Smooth muscle cell (in vitro differentiated cells): ENCODE data around the gene TMED10. TPM values are rescaled to one million over a fixed set of nuclear protein-coding genes. Genes with fewer than 3 reads are reported as not detected.

Source experiments
- DNase-seq: peaks from one replicate; lab custom pipeline; 2025; ENCODE audit not compliant: unreplicated experiment; lab: John Stamatoyannopoulos, UW
- H2AFZ ChIP-seq: fragments of 200-600 bp; sonication (generic); 2 replicates; pipeline ENCODE4 v1.6.0; 2016; ENCODE audit warnings: antibody characterized with exemption, low read depth, mild to moderate bottlenecking
- H3F3A ChIP-seq: fragments of 200-600 bp; sonication (generic); 2 replicates; pipeline ENCODE4 v1.6.0; 2017; ENCODE audit warnings: antibody characterized with exemption, low read depth
- H3K27ac ChIP-seq: fragments of 200-600 bp; sonication (generic); 2 replicates; pipeline ENCODE4 v1.5.1; 2016; ENCODE audit warnings: low read depth, mild to moderate bottlenecking
- H3K27me3 ChIP-seq: fragments of 200-600 bp; sonication (generic); 2 replicates; pipeline ENCODE4 v1.6.1; 2016; ENCODE audit warnings: low read depth, mild to moderate bottlenecking
- H3K36me3 ChIP-seq: fragments of 200-600 bp; sonication (generic); 2 replicates; pipeline ENCODE4 v1.5.1; 2016; ENCODE audit warnings: low read depth
- H3K4me1 ChIP-seq: fragments of 200-600 bp; sonication (generic); 2 replicates; pipeline ENCODE4 v1.5.1; 2016; ENCODE audit warnings: low read depth
- H3K4me2 ChIP-seq: fragments of 200-600 bp; sonication (generic); 2 replicates; pipeline ENCODE4 v1.6.0; 2016; ENCODE audit warnings: mild to moderate bottlenecking
- H3K4me3 ChIP-seq: fragments of 200-600 bp; sonication (generic); 2 replicates; pipeline ENCODE4 v1.5.1; 2016; ENCODE audit warnings: mild to moderate bottlenecking
- H3K79me2 ChIP-seq: fragments of 200-600 bp; sonication (generic); 2 replicates; pipeline ENCODE4 v1.6.0; 2016; ENCODE audit warnings: low read depth, mild to moderate bottlenecking
- H3K9ac ChIP-seq: fragments of 200-600 bp; sonication (generic); 2 replicates; pipeline ENCODE4 v1.6.0; 2016; ENCODE audit warnings: low read depth
- H3K9me3 ChIP-seq: fragments of 200-600 bp; sonication (generic); replicated peaks from 2 replicates; pipeline ENCODE4 v1.5.1; 2016; ENCODE audit warnings: low read depth
- H4K20me1 ChIP-seq: fragments of 200-600 bp; sonication (generic); 2 replicates; pipeline ENCODE4 v1.6.0; 2016; ENCODE audit warnings: low read depth
- CTCF ChIP-seq: fragments of 200-600 bp; sonication (generic); IDR thresholded peaks from 2 replicates; pipeline ENCODE4 v1.5.1; 2017; ENCODE audit warnings: borderline replicate concordance, mild to moderate bottlenecking, antibody characterized with exemption; ENCODE audit not compliant: insufficient read depth, poor library complexity, severe bottlenecking
- WGBS: methylation state at CpG from one replicate; pipeline ENCODE4 v1.1.7; 2016; ENCODE audit warnings: low lambda C conversion rate; 5-methylcytosine and 5-hydroxymethylcytosine counted together
- polyA plus RNA-seq: library from polyadenylated mRNA; unstranded; fragments of >200 nt; fragmentation: Nextera tagmentation; extraction: Ambion mirVana; gene quantifications from 2 replicates; pipeline ENCODE4 v1.2.1, GENCODE V29; 2016
- total RNA-seq: library from RNA; depleted of rRNA; stranded (reverse); fragments of >200 nt; gene quantifications from 2 replicates; pipeline ENCODE4 v1.2.3, GENCODE V29; 2014

Gene TMED10
- total and polyA plus RNA-seq, 2 experiments from 2014 or later, result 473 to 566 TPM

GRCh38 chr14:75095690-75096089, 80.7 kb downstream of the TMED10 start:
- Histone ChIP-seq H3K36me3 (no peaks in the 10 kb centered on the region), H3K4me2 (no peak overlapping the region), H3K27ac (no peak overlapping the region), H4K20me1 (no peaks in the 10 kb centered on the region), H3K27me3 (no peaks in the 10 kb centered on the region), H2AFZ (no peak overlapping the region), H3K9me3 (no peaks in the 10 kb centered on the region), H3K79me2 (no peaks in the 10 kb centered on the region), H3F3A (no peaks in the 10 kb centered on the region), H3K9ac (no peak overlapping the region), H3K4me1 (no peaks in the 10 kb centered on the region), H3K4me3 (no peak overlapping the region)
- WGBS, result 95% methylated on average over 4 of the region's 4 CpGs
- TF ChIP-seq CTCF, result no peak
- no peak for DNase-seq

GRCh38 chr14:75094896-75095295, 81.5 kb downstream of the TMED10 start:
- H2AFZ ChIP-seq, result no peak overlapping the region
- no peak overlapping the region for H3K4me3 ChIP-seq
- no peaks in the 10 kb centered on the region for H3K36me3 ChIP-seq
- no peaks in the 10 kb centered on the region for H3K4me1 ChIP-seq
- 95% methylated on average over 3 of the region's 3 CpGs for WGBS
- H3K27me3 ChIP-seq, result no peaks in the 10 kb centered on the region
- no peaks in the 10 kb centered on the region for H3K9me3 ChIP-seq
- no peak overlapping the region for H3K27ac ChIP-seq
- no peak for DNase-seq
- no peak overlapping the region for H3K9ac ChIP-seq
- no peaks in the 10 kb centered on the region for H3F3A ChIP-seq
- H4K20me1 ChIP-seq, result no peaks in the 10 kb centered on the region
- H3K79me2 ChIP-seq, result no peaks in the 10 kb centered on the region
- no peak overlapping the region for H3K4me2 ChIP-seq
- no peak for TF ChIP-seq CTCF

GRCh38 chr14:75092698-75093097, 83.7 kb downstream of the TMED10 start:
- Histone ChIP-seq H3K4me1 (no peaks in the 10 kb centered on the region), H3K27ac (no peak overlapping the region), H3K9ac (no peak overlapping the region), H2AFZ (no peak overlapping the region), H4K20me1 (no peaks in the 10 kb centered on the region), H3K79me2 (no peaks in the 10 kb centered on the region), H3K27me3 (no peaks in the 10 kb centered on the region), H3K9me3 (no peaks in the 10 kb centered on the region), H3K4me2 (no peak overlapping the region), H3K4me3 (no peak overlapping the region), H3K36me3 (peaks cover under 1% of the 10 kb centered on the region), H3F3A (no peaks in the 10 kb centered on the region)
- WGBS, result 73% methylated on average over 2 of the region's 2 CpGs
- DNase-seq, result no peak
- no peak for TF ChIP-seq CTCF

- no peaks in the 10 kb centered on the region for H3K9me3 ChIP-seq
- WGBS, result 82% methylated on average over 8 of the region's 8 CpGs
- no peak overlapping the region for H3K27ac ChIP-seq
- no peaks in the 10 kb centered on the region for H3K79me2 ChIP-seq
- H3K4me3 ChIP-seq, result no peak overlapping the region
- TF ChIP-seq CTCF, result no peak
- H2AFZ ChIP-seq, result no peak overlapping the region
- no peaks in the 10 kb centered on the region for H3K4me1 ChIP-seq
- peaks cover 6% of the 10 kb centered on the region for H3K36me3 ChIP-seq
- no peak overlapping the region for H3K4me2 ChIP-seq
- no peaks in the 10 kb centered on the region for H3K27me3 ChIP-seq
- H4K20me1 ChIP-seq, result no peaks in the 10 kb centered on the region
- no peaks in the 10 kb centered on the region for H3F3A ChIP-seq
- no peak overlapping the region for H3K9ac ChIP-seq
- DNase-seq, result no peak
Observed at GRCh38 chr14:75091251-75091650, 85.2 kb downstream of the TMED10 start.
